B cell (primary cell): ENCODE data around the gene CATSPERB.

Experiments used
- EZH2 ChIP-seq: IDR thresholded peaks from 2 replicates; pipeline ENCODE4 v1.6.1; 2012; ENCODE audit warnings: borderline replicate concordance, low read depth, mild to moderate bottlenecking, moderate library complexity, low read length; ENCODE audit not compliant: insufficient read depth, poor library complexity, severe bottlenecking
- TF ChIP-seq, protein P1 (sequence below): fragments of 200-600 bp; IDR thresholded peaks from one replicate; pipeline ENCODE4 v1.8.0; 2022; ENCODE audit warnings: antibody characterized with exemption, mild to moderate bottlenecking

DNA sequence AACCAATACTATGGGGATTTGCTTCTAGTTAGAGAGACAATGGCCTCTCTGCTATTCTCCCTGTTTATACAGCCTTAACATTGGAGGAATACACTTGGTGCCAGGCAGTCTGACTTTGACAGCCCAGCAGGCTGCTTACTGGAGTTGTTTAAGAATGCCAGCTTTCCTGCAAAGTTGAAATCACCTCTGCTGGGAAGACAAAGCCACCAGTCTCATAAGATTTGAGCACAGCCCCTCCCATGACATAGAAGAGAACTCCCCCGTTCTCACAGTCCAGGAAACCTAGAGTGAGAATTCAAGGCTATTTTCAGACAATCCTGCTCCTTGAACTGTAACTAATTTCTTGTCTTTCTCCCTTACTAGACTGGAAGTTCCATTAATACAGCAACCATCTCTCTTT is 21.1 kb upstream of the CATSPERB start:
- TF ChIP-seq, protein P1, sequence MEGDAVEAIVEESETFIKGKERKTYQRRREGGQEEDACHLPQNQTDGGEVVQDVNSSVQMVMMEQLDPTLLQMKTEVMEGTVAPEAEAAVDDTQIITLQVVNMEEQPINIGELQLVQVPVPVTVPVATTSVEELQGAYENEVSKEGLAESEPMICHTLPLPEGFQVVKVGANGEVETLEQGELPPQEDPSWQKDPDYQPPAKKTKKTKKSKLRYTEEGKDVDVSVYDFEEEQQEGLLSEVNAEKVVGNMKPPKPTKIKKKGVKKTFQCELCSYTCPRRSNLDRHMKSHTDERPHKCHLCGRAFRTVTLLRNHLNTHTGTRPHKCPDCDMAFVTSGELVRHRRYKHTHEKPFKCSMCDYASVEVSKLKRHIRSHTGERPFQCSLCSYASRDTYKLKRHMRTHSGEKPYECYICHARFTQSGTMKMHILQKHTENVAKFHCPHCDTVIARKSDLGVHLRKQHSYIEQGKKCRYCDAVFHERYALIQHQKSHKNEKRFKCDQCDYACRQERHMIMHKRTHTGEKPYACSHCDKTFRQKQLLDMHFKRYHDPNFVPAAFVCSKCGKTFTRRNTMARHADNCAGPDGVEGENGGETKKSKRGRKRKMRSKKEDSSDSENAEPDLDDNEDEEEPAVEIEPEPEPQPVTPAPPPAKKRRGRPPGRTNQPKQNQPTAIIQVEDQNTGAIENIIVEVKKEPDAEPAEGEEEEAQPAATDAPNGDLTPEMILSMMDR, result no peak
- no peak for TF ChIP-seq EZH2
